ENCODE data around the gene SLC9A7. TPM values are rescaled to one million over a fixed set of nuclear protein-coding genes. Genes with fewer than 3 reads are reported as not detected.

Gene SLC9A7
- total RNA-seq, 1 donor from 2014 or later = 3.5 TPM

- TF ChIP-seq EZH2phosphoT487 (IDR thresholded peaks at IDR 0.05) = no peak
- no peak for TF ChIP-seq EZH2 (IDR thresholded peaks at IDR 0.05)
- no peak for TF ChIP-seq CTCF (IDR thresholded peaks at IDR 0.05)
- H3K9me3 Mint-ChIP-seq = peaks cover 3% of the 10 kb centered on the region
- H3K36me3 ChIP-seq = no peaks in the 10 kb centered on the region
These were observed 14.9 kb downstream of the SLC9A7 start for GRCh38 chrX:46744009-46744408.

GRCh38 chrX:46743046-46743445, 15.9 kb downstream of the SLC9A7 start:
- Histone ChIP-seq H3K4me1 (no peaks in the 10 kb centered on the region), H3K4me3 (no peak overlapping the region), H3K27me3 (no peaks in the 10 kb centered on the region), H3K36me3 (no peaks in the 10 kb centered on the region), H3K79me2 (ENCODE audit: low read depth) (no peaks in the 10 kb centered on the region), H3K9ac (no peak overlapping the region), H3K27ac (no peak overlapping the region), H4K20me1 (ENCODE audit: low read depth) (no peaks in the 10 kb centered on the region), H2AFZ (replicated peaks) (no peak overlapping the region), H3F3A (ENCODE audit: low read depth) (no peaks in the 10 kb centered on the region), H3K4me2 (no peak overlapping the region), H3K9me3 (ENCODE audit: low read depth) (peaks cover 15% of the 10 kb centered on the region)
- Mint-ChIP-seq H3K4me1 (no peaks in the 10 kb centered on the region), H3K27me3 (ENCODE audit: insufficient read depth, low read depth) (no peaks in the 10 kb centered on the region), H3K9me3 (peaks cover 3% of the 10 kb centered on the region), H3K4me3 (no peak overlapping the region), H3K27ac (no peak overlapping the region), H3K36me3 (no peaks in the 10 kb centered on the region)
- DNase-seq (ENCODE audit: low spot score) = no peak
- TF ChIP-seq CTCF (IDR thresholded peaks at IDR 0.05) = no peak
- TF ChIP-seq EZH2 (IDR thresholded peaks at IDR 0.05) = no peak
- TF ChIP-seq EZH2phosphoT487 (IDR thresholded peaks at IDR 0.05) = no peak

More at GRCh38 chrX:46744009-46744408, 14.9 kb downstream of the SLC9A7 start:
- Histone ChIP-seq H3K9me3 (ENCODE audit: low read depth) (peaks cover 15% of the 10 kb centered on the region), H3F3A (ENCODE audit: low read depth) (no peaks in the 10 kb centered on the region), H2AFZ (replicated peaks) (no peak overlapping the region), H3K27me3 (no peaks in the 10 kb centered on the region), H3K4me3 (no peak overlapping the region), H3K9ac (no peak overlapping the region), H3K4me2 (no peak overlapping the region), H3K79me2 (ENCODE audit: low read depth) (no peaks in the 10 kb centered on the region), H3K27ac (no peak overlapping the region), H4K20me1 (ENCODE audit: low read depth) (no peaks in the 10 kb centered on the region), H3K4me1 (no peaks in the 10 kb centered on the region)
- DNase-seq (ENCODE audit: low spot score) = no peak
- no peaks in the 10 kb centered on the region for H3K4me1 Mint-ChIP-seq
- no peaks in the 10 kb centered on the region for H3K27me3 Mint-ChIP-seq (ENCODE audit: insufficient read depth, low read depth)
- no peaks in the 10 kb centered on the region for H3K36me3 Mint-ChIP-seq
- no peak overlapping the region for H3K27ac Mint-ChIP-seq
- H3K4me3 Mint-ChIP-seq = no peak overlapping the region

- H3K27me3 Mint-ChIP-seq (ENCODE audit: insufficient read depth, low read depth) = no peaks in the 10 kb centered on the region
- H3K4me1 Mint-ChIP-seq = no peaks in the 10 kb centered on the region
- Histone ChIP-seq H2AFZ (replicated peaks) (no peak overlapping the region), H3K79me2 (ENCODE audit: low read depth) (no peaks in the 10 kb centered on the region), H3F3A (ENCODE audit: low read depth) (no peaks in the 10 kb centered on the region), H3K36me3 (no peaks in the 10 kb centered on the region), H3K9ac (no peak overlapping the region), H3K4me1 (no peaks in the 10 kb centered on the region), H3K27me3 (no peaks in the 10 kb centered on the region), H3K9me3 (ENCODE audit: low read depth) (peaks cover 35% of the 10 kb centered on the region), H3K4me3 (no peak overlapping the region), H3K4me2 (no peak overlapping the region), H4K20me1 (ENCODE audit: low read depth) (no peaks in the 10 kb centered on the region), H3K27ac (no peak overlapping the region)
- no peak for DNase-seq (ENCODE audit: low spot score)
- TF ChIP-seq EZH2 (IDR thresholded peaks at IDR 0.05) (no peak), EZH2phosphoT487 (IDR thresholded peaks at IDR 0.05) (no peak), CTCF (IDR thresholded peaks at IDR 0.05) (no peak)
- H3K27ac Mint-ChIP-seq = no peak overlapping the region
- peaks cover 11% of the 10 kb centered on the region for H3K9me3 Mint-ChIP-seq
- no peak overlapping the region for H3K4me3 Mint-ChIP-seq
- no peaks in the 10 kb centered on the region for H3K36me3 Mint-ChIP-seq
These were observed 19.2 kb downstream of the SLC9A7 start for GRCh38 chrX:46739736-46740135.

Data from neural progenitor cell (in vitro differentiated cells).